Retinal pigment epithelial cell (primary cell): ENCODE data around the gene RNASE9.
"Not testable (repeated sequence)": the region's sequence is repeated elsewhere in the genome, so short reads cannot be mapped to it uniquely, and the experiment has no call there.

ENCODE experiments used
- DNase-seq: peaks from one replicate; pipeline ENCODE4 v3.0.0-alpha.2; 2010; ENCODE audit warnings: low read depth
- H3K4me3 ChIP-seq: 2 replicates; pipeline ENCODE4 v1.5.1; 2011; ENCODE audit warnings: mild to moderate bottlenecking, low read length, control low read depth, moderate library complexity
- TF ChIP-seq, protein P1 (sequence below): conservative IDR thresholded peaks from 2 replicates; pipeline ENCODE4 v1.5.1; 2011; ENCODE audit warnings: low read depth, low read length, control low read depth, inconsistent platforms

RNASE9 gene

DNA sequence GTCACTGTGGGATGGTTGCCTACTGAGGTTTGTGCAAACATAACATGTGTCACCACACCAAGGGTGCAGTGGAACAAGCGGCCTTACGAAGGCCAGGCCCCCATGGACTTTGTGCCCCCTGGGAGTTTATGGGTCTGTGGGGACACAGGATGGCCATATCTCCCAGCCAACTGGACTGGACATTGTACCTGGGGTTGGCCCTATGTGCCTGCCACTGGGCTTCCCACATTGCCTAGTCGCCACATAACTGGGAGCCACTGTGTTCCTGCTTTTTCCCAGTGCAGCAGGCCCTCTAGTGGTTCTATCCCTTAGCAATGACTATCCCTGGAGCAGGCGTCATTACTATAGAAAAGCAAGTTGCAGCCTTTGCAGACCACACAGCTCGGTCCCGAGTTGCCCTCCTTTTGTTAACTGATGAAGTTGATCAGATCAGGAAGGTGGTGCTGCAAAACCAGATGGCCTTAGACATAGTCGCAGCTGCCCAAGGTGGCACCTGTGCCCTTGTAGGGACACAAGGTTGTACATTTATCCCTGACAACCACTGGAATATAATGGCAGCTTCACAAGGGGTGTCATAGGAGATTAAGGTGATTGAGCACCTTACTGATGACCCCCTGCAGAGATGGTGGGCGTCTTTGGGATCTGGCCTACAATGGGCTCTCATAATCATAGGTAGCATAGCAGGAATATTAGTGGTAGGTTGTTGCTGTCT lies 45.5 kb upstream of the RNASE9 start:
- TF ChIP-seq, protein P1, sequence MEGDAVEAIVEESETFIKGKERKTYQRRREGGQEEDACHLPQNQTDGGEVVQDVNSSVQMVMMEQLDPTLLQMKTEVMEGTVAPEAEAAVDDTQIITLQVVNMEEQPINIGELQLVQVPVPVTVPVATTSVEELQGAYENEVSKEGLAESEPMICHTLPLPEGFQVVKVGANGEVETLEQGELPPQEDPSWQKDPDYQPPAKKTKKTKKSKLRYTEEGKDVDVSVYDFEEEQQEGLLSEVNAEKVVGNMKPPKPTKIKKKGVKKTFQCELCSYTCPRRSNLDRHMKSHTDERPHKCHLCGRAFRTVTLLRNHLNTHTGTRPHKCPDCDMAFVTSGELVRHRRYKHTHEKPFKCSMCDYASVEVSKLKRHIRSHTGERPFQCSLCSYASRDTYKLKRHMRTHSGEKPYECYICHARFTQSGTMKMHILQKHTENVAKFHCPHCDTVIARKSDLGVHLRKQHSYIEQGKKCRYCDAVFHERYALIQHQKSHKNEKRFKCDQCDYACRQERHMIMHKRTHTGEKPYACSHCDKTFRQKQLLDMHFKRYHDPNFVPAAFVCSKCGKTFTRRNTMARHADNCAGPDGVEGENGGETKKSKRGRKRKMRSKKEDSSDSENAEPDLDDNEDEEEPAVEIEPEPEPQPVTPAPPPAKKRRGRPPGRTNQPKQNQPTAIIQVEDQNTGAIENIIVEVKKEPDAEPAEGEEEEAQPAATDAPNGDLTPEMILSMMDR = peak; percentile 62
- DNase-seq = no peak
- H3K4me3 ChIP-seq = no peak overlapping the region

DNA sequence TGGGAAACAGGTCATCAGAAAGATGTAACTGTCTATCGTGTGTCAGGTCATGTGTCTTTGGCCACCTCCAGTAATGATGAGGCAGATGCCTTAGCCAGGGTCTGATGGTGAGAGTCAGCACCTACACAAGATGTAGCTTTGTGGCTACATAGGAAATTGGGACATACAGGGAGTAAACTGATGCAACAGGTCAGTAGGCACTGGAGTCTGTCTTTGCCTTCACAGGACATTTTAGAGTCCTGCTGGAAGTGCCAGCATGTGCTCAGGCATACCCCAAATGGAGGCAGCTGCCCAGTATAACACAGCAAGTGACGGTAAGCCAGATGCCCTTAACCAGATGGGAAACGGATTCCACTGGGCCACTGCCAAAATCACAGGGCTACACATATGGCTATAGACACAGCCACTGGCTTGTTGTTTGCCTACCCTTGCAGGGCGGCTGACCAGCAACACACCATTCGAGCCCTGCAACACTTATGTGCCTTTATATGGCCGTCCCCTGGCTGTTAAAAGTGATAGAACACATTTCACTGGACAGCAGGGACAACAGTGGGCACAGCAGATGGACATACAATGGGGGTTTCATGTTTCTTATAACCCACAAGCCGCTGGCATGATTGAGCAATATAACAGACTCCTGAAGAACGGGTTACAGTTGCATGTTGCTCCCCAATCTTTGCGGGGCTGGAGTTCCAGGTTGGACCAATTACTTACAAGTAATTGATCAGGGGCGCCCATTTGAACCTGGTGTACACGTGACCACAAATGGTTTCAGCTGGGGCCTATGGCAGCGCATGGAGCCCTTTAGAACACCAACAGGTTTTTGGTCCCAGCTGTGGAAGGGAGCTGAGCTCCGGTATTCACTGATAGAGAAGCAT lies 43.2 kb upstream of the RNASE9 start:
- no peak overlapping the region for H3K4me3 ChIP-seq
- TF ChIP-seq, protein P1 = no peak
- no peak for DNase-seq

DNA sequence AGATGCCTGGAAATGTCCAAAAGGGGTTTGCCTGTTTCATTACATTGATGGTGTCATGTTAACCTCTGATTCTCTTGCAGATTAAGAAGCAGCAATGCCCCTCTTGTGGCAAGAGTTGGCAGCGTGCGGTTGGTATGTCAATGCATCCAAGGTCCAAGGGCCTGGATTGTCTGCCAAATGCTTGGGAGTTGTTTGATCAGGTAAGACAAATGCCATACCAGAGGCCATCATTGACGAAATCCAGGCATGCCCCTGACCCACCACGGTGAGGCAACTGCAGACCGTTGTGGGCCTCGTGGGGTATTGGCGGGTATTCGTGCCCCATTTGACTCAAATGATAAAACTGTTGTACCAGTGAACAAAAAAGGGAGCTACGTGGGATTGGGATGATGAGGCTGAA lies 41.7 kb upstream of the RNASE9 start:
- no peak for DNase-seq

DNA sequence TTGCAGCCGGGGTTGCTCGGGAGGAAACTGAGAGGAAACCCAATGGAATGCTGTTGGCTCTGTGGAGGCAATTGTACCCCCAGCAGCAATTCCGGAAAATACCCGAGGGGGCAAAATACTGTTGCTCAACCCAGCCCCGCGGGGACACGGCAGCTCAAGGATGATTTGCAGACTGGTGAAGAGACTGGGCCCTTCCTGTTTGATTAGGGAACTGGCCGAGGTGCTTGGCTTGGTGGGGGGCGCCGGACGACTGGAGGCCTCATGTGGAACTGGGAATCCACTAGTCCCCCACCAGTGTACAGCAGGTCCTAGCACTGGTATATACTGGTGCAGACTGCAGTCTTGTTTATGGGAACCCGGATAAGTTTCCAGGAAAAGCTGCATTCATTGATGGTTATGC lies 40.7 kb upstream of the RNASE9 start:
- no peak overlapping the region for H3K4me3 ChIP-seq
- DNase-seq = no peak
- TF ChIP-seq, protein P1 = no peak

More for the DNA sequence above, 41.7 kb upstream of the RNASE9 start:
- no peak overlapping the region for H3K4me3 ChIP-seq
- TF ChIP-seq, protein P1 = no peak

DNA sequence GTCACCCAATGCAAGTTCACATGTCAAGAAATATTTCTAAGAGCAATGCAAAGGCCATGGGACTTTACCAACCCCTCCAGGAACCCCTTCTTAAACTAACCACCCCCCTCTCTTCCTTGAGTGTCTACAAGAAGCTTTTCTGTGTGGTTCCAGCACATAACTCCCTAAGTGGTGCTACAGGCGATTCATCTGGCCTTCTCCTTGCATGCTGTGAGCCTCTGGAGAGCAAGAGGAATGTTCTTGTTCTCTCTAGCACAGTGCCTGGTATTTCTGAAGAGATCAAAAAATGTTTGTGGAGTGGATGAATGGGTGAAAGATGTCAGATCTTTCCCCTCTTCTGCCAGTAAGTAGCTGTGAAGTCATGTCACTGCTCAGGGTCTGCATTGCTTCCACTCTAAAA lies 36.3 kb upstream of the RNASE9 start:
- no peak overlapping the region for H3K4me3 ChIP-seq
- TF ChIP-seq, protein P1 = no peak
- DNase-seq = no peak

DNA sequence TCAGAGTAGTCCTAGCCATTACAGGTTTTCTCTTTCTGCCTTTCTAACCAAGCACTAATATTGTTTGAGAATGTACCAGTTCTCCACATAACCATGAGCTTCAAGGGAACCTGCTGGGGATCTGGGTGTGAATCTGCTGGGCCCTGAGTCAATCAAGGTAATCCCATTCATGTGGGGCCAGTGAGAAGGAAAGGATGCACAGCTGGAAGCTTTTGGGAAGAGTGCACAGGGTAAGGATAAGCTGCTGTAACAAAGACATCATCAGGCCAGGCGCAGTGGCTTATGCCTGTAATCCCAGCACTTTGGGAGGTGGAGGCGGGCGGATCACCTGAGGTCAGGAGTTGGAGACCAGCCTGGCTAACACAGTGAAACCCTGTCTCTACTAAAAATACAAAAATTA lies 34.9 kb upstream of the RNASE9 start:
- H3K4me3 ChIP-seq, DNase-seq: not testable (repeated sequence)

DNA sequence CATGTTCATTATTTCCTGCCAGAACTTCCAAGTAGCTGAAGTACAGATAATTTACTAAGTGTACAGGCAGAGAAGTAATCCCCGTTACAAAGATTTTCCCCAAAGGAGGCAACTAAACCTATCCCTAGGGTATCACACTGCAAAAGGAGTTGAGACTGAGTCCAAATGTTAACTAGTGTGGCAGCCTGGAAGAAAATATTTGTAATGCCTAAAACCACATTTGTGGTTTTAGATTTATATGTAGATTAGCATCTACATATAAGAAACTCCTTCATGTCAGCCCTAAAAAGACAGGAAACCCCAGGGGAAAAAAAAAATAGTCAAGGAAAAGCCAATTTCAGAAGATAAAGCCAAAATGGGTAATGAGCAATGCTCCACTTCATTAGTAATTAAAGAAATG lies 31.7 kb upstream of the RNASE9 start:
- TF ChIP-seq, protein P1 = no peak
- no peak for DNase-seq
- H3K4me3 ChIP-seq = no peak overlapping the region
